Smooth muscle cell (in vitro differentiated cells): ENCODE measurements around the gene PRLHR. TPM values are rescaled to one million over a fixed set of nuclear protein-coding genes. Genes with fewer than 3 reads are reported as not detected.

Experiments
- DNase-seq: peaks from one replicate; lab custom pipeline; 2025; ENCODE audit not compliant: unreplicated experiment; lab: John Stamatoyannopoulos, UW
- H2AFZ ChIP-seq: fragments of 200-600 bp; sonication (generic); 2 replicates; pipeline ENCODE4 v1.6.0; 2016; ENCODE audit warnings: antibody characterized with exemption, low read depth, mild to moderate bottlenecking
- H3F3A ChIP-seq: fragments of 200-600 bp; sonication (generic); 2 replicates; pipeline ENCODE4 v1.6.0; 2017; ENCODE audit warnings: antibody characterized with exemption, low read depth
- H3K27ac ChIP-seq: fragments of 200-600 bp; sonication (generic); 2 replicates; pipeline ENCODE4 v1.5.1; 2016; ENCODE audit warnings: low read depth, mild to moderate bottlenecking
- H3K27me3 ChIP-seq: fragments of 200-600 bp; sonication (generic); 2 replicates; pipeline ENCODE4 v1.6.1; 2016; ENCODE audit warnings: low read depth, mild to moderate bottlenecking
- H3K36me3 ChIP-seq: fragments of 200-600 bp; sonication (generic); 2 replicates; pipeline ENCODE4 v1.5.1; 2016; ENCODE audit warnings: low read depth
- H3K4me1 ChIP-seq: fragments of 200-600 bp; sonication (generic); 2 replicates; pipeline ENCODE4 v1.5.1; 2016; ENCODE audit warnings: low read depth
- H3K4me2 ChIP-seq: fragments of 200-600 bp; sonication (generic); 2 replicates; pipeline ENCODE4 v1.6.0; 2016; ENCODE audit warnings: mild to moderate bottlenecking
- H3K4me3 ChIP-seq: fragments of 200-600 bp; sonication (generic); 2 replicates; pipeline ENCODE4 v1.5.1; 2016; ENCODE audit warnings: mild to moderate bottlenecking
- H3K79me2 ChIP-seq: fragments of 200-600 bp; sonication (generic); 2 replicates; pipeline ENCODE4 v1.6.0; 2016; ENCODE audit warnings: low read depth, mild to moderate bottlenecking
- H3K9ac ChIP-seq: fragments of 200-600 bp; sonication (generic); 2 replicates; pipeline ENCODE4 v1.6.0; 2016; ENCODE audit warnings: low read depth
- H3K9me3 ChIP-seq: fragments of 200-600 bp; sonication (generic); replicated peaks from 2 replicates; pipeline ENCODE4 v1.5.1; 2016; ENCODE audit warnings: low read depth
- H4K20me1 ChIP-seq: fragments of 200-600 bp; sonication (generic); 2 replicates; pipeline ENCODE4 v1.6.0; 2016; ENCODE audit warnings: low read depth
- WGBS: methylation state at CpG from one replicate; pipeline ENCODE4 v1.1.7; 2016; ENCODE audit warnings: low lambda C conversion rate; 5-methylcytosine and 5-hydroxymethylcytosine counted together
- polyA plus RNA-seq: library from polyadenylated mRNA; unstranded; fragments of >200 nt; fragmentation: Nextera tagmentation; extraction: Ambion mirVana; gene quantifications from 2 replicates; pipeline ENCODE4 v1.2.1, GENCODE V29; 2016
- total RNA-seq: library from RNA; depleted of rRNA; stranded (reverse); fragments of >200 nt; gene quantifications from 2 replicates; pipeline ENCODE4 v1.2.3, GENCODE V29; 2014
- TF ChIP-seq, protein P1 (sequence below): fragments of 200-600 bp; sonication (generic); IDR thresholded peaks from 2 replicates; pipeline ENCODE4 v1.5.1; 2017; ENCODE audit warnings: borderline replicate concordance, mild to moderate bottlenecking, antibody characterized with exemption; ENCODE audit not compliant: insufficient read depth, poor library complexity, severe bottlenecking

The PRLHR gene
- total and polyA plus RNA-seq, 2 experiments from 2014 or later: not detected

DNA sequence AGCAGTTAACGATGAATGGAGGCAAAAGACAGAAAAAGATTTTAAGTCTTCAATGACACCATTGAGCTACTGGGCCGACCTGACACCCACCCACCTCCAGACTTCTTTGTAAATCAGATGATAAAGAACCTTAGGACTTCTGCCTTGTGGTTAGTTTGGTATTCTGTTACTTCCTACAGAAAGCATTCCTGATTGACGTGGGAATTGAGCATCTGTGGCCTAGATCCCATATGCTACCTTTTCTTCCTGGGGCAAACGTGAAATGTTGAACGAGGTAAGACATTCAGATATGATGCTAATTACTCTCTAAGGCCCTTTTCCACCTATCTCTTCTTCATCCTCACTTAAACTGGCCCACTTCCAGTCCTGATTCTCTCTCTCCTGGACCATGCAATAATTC, 10.2 kb downstream of the PRLHR start:
- 70% methylated on average over 5 of the region's 5 CpGs for WGBS
- Histone ChIP-seq H2AFZ (no peak overlapping the region), H3K36me3 (no peaks in the 10 kb centered on the region), H3K4me1 (no peaks in the 10 kb centered on the region), H3K79me2 (no peaks in the 10 kb centered on the region), H3K4me3 (no peak overlapping the region), H3K9me3 (no peaks in the 10 kb centered on the region), H3F3A (no peaks in the 10 kb centered on the region), H3K4me2 (no peak overlapping the region), H3K27me3 (peaks cover 19% of the 10 kb centered on the region), H3K27ac (no peak overlapping the region), H3K9ac (no peak overlapping the region), H4K20me1 (no peaks in the 10 kb centered on the region)
- DNase-seq: no peak
- TF ChIP-seq, protein P1, sequence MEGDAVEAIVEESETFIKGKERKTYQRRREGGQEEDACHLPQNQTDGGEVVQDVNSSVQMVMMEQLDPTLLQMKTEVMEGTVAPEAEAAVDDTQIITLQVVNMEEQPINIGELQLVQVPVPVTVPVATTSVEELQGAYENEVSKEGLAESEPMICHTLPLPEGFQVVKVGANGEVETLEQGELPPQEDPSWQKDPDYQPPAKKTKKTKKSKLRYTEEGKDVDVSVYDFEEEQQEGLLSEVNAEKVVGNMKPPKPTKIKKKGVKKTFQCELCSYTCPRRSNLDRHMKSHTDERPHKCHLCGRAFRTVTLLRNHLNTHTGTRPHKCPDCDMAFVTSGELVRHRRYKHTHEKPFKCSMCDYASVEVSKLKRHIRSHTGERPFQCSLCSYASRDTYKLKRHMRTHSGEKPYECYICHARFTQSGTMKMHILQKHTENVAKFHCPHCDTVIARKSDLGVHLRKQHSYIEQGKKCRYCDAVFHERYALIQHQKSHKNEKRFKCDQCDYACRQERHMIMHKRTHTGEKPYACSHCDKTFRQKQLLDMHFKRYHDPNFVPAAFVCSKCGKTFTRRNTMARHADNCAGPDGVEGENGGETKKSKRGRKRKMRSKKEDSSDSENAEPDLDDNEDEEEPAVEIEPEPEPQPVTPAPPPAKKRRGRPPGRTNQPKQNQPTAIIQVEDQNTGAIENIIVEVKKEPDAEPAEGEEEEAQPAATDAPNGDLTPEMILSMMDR: no peak

DNA sequence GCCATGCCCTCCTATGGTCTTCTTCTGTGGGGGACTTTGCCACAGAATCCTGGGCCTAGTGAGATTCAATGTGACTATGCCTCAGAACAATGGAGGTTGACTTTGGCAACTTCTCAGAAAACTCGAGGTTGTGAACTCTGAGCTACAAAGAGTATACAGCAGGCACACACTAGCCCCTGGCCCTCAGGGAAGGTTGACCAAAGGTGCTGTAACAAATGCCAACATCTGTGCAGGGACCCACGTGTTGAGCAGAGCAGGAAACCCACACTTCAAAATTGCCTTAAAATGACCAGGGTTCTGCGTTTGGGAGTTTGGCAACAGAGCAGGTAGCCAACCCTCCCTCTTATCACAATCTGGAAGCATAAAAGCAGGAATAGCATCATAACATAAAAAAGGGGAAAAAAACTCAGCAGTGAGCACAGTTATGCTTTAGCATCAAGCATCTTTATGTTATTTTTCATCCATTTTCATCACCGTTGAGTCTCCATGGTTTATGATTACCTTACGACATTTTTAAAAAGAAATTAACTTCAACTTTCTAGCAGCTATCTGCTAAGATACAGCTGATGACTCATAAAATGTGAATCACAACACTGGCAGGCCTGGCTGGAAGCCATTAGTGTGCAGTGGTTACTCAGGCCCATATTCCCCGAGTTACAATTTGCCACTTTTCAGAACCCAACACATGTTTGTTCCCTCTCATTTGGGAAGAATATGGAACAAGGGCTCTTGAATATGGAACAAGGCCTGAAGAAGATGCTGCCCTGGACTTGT, 11.1 kb downstream of the PRLHR start:
- Histone ChIP-seq H3K36me3 (no peaks in the 10 kb centered on the region), H3K27me3 (peaks cover 13% of the 10 kb centered on the region), H3K4me1 (no peaks in the 10 kb centered on the region), H3K4me3 (no peak overlapping the region), H3K9me3 (no peaks in the 10 kb centered on the region), H4K20me1 (no peaks in the 10 kb centered on the region), H3F3A (no peaks in the 10 kb centered on the region), H3K4me2 (no peak overlapping the region), H3K27ac (no peak overlapping the region), H2AFZ (no peak overlapping the region), H3K79me2 (no peaks in the 10 kb centered on the region), H3K9ac (no peak overlapping the region)
- no peak for DNase-seq
- TF ChIP-seq, protein P1: no peak
- WGBS: 68% methylated on average over 6 of the region's 6 CpGs

DNA sequence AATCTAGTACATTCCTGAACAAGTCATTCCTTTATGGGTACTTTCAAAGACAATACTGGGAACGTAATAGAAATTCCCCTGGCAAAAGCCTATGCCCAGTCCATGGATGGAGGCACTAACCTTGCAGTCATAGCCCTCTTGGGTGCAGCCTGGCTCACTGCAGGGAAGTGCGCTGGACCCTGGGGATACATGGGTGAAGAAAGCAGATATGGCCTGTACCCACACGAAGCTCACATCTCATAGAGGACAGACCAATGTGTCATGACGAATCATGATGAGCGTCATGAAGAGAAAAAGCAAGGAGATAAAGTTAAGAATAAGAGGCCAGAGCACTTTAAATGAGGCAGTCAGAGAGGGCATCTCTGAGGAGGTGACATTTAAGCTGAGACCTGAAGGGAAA, 11.8 kb downstream of the PRLHR start:
- DNase-seq: no peak
- Histone ChIP-seq H3K4me3 (no peak overlapping the region), H3K79me2 (no peaks in the 10 kb centered on the region), H3K27me3 (peaks cover 14% of the 10 kb centered on the region), H3K9ac (no peak overlapping the region), H2AFZ (no peak overlapping the region), H3K4me2 (no peak overlapping the region), H3K9me3 (no peaks in the 10 kb centered on the region), H3K4me1 (no peaks in the 10 kb centered on the region), H3K27ac (no peak overlapping the region), H4K20me1 (no peaks in the 10 kb centered on the region), H3K36me3 (no peaks in the 10 kb centered on the region), H3F3A (no peaks in the 10 kb centered on the region)
- TF ChIP-seq, protein P1: no peak
- WGBS: 91% methylated on average over 5 of the region's 5 CpGs

DNA sequence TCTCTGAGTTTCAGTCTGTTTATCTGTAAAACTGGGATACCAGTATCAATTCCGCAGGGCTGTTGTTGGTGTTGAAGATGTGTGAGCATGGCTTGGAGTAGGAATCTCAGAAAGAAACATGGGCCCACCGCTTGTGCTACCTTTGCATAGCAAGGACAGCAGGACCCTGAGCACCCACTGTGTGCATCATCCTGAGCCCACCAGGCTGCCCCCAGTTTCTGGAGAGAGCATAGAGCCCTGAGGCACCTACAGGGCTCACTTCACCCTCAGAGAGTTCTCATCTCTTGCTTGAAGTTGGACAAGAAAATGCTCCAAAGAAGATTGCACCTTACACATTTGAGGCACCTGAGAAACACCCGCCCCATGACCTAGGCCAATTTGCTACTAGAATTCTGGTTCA, 12.9 kb downstream of the PRLHR start:
- Histone ChIP-seq H3K27me3 (peaks cover 24% of the 10 kb centered on the region), H3F3A (no peaks in the 10 kb centered on the region), H2AFZ (no peak overlapping the region), H3K4me3 (no peak overlapping the region), H4K20me1 (no peaks in the 10 kb centered on the region), H3K4me1 (no peaks in the 10 kb centered on the region), H3K36me3 (no peaks in the 10 kb centered on the region), H3K27ac (no peak overlapping the region), H3K9me3 (no peaks in the 10 kb centered on the region), H3K4me2 (no peak overlapping the region), H3K9ac (no peak overlapping the region), H3K79me2 (no peaks in the 10 kb centered on the region)
- DNase-seq: no peak
- WGBS: 90% methylated on average over 3 of the region's 3 CpGs
- TF ChIP-seq, protein P1: no peak
